Ovary (tissue), 9 donors: ENCODE results near the gene PLEKHG4B. TPM values are rescaled to one million over a fixed set of nuclear protein-coding genes. Genes with fewer than 3 reads are reported as not detected.
A peak's percentile ranks its signal among the peaks of the same experiment; 100 is the strongest.

Experiments
- DNase-seq, 5 donors: peaks; one replicate each; pipeline ENCODE4 v3.0.0-alpha.2; 2019 to 2020
- H3K27ac ChIP-seq, 2 donors: fragments of 200-600 bp; one replicate each; pipeline versions ENCODE4 v1.5.1 to v1.8.0; 2019 to 2022
- H3K27me3 ChIP-seq: fragments of 200-600 bp; one replicate; pipeline ENCODE4 v1.8.0; 2022
- H3K36me3 ChIP-seq: fragments of 200-600 bp; sonication (generic); one replicate; pipeline ENCODE4 v1.5.1; 2019
- H3K4me1 ChIP-seq: one replicate; pipeline ENCODE4 v1.8.1; 2013; ENCODE audit warnings: mild to moderate bottlenecking, moderate library complexity; ENCODE audit not compliant: insufficient read depth
- H3K4me3 ChIP-seq: fragments of 200-600 bp; sonication (generic); one replicate; pipeline ENCODE4 v1.5.1; 2017
- H3K9me3 ChIP-seq, 2 donors: fragments of 200-600 bp in 1 of 2; sonication (generic) in 1 of 2; one replicate each; pipeline versions ENCODE4 v1.5.1 to v1.8.1; 2013 to 2019; ENCODE audit warnings: mild to moderate bottlenecking in 1 of 2, moderate library complexity in 1 of 2
- EP300 ChIP-seq: sonication (generic); formaldehyde crosslinking; IDR thresholded peaks from one replicate; pipeline ENCODE4 v1.6.1; 2017; ENCODE audit warnings: antibody characterized with exemption
- POLR2A ChIP-seq: fragments of 450-650 bp; IDR thresholded peaks from one replicate; pipeline ENCODE4 v1.6.1; 2017; ENCODE audit warnings: antibody characterized with exemption, mild to moderate bottlenecking, moderate library complexity
- WGBS, 3 donors: extraction: QIAGEN DNeasy Blood & Tissue Kit in 1 of 3; methylation state at CpG; one replicate each; pipeline versions ENCODE4 v1.1.5 to v1.1.7; 2013 to 2017; 5-methylcytosine and 5-hydroxymethylcytosine counted together
- intact Hi-C, 4 donors: fragments of 100-400 bp; cut with DNase I; formaldehyde crosslinking; loops; one replicate each; pipeline versions ENCODE4 v1.11.0 to v1.15.1; 2022 to 2023
- polyA plus RNA-seq, 2 donors: library from polyadenylated mRNA; stranded (reverse); fragments of 200-250 nt in 1 of 2; fragments of 350-450 nt in 1 of 2; fragmentation: Illumina TruSeq in 1 of 2; extraction: RNeasy Lipid Tissue Mini Kit (QIAGEN cat#74804) in 1 of 2; gene quantifications; one replicate each; pipeline ENCODE4 v1.2.3, GENCODE V29; 2013 to 2014
- total RNA-seq, 7 donors: library from RNA; depleted of rRNA in 2 of 7; stranded (reverse); fragments of >200 nt in 2 of 7; fragmentation: NEBNext Ultra II Directional in 3 of 7; extraction: Animal tissue kit (Norgen Biotek cat#: 25700) in 3 of 7; gene quantifications; one replicate each; pipeline versions ENCODE4 v1.1.0 to v1.2.4, GENCODE V29; 2016 to 2023
- TF ChIP-seq, protein P1 (sequence below), 3 donors: fragments of 450-650 bp in 2 of 3; fragments of 200-600 bp in 1 of 3; IDR thresholded peaks; one replicate each; pipeline versions ENCODE4 v1.5.1 to v1.8.0; 2016 to 2022; ENCODE audit warnings: antibody characterized with exemption in 3 of 3, mild to moderate bottlenecking in 1 of 3
- donor health status: DM: no; HTN: no; CAD: no; lungs with moderate emphysema.
- donor health status: DM: no; HTN: no; CAD: no.
- donor health status: Bipolar disorder and iron deficiency.
- donor health status: DM: yes; HTN: yes; CAD: no.
- donor health status: DM: no; HTN: no; CAD: no.
- donor health status: DM: yes; HTN: yes; CAD: no.

PLEKHG4B gene
- total and polyA plus RNA-seq, 9 donors, result 0.47 to 4.0 (median 1.8) TPM

DNA sequence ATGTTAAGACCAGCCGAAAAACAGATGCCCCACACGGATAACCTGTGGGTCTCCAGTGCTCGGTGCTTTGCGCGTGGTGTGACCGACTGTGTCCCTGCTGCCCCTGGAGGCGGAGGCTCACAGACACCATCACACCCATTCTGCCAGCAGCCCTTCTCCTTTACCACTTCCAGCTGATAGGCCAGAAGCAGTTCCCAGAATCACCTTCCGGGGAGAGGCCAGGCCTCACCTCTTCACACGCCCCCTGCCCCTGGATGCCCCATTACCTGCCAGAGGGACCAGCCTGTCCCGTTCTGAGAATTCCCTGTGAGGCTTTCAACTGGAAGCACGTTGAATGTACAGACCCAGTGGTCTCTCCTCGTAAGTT lies 77.7 kb downstream of the PLEKHG4B start:
- H3K9me3 ChIP-seq, result no peaks in the 10 kb centered on the region
- no peak overlapping the region for H3K4me3 ChIP-seq
- TF ChIP-seq, protein P1, sequence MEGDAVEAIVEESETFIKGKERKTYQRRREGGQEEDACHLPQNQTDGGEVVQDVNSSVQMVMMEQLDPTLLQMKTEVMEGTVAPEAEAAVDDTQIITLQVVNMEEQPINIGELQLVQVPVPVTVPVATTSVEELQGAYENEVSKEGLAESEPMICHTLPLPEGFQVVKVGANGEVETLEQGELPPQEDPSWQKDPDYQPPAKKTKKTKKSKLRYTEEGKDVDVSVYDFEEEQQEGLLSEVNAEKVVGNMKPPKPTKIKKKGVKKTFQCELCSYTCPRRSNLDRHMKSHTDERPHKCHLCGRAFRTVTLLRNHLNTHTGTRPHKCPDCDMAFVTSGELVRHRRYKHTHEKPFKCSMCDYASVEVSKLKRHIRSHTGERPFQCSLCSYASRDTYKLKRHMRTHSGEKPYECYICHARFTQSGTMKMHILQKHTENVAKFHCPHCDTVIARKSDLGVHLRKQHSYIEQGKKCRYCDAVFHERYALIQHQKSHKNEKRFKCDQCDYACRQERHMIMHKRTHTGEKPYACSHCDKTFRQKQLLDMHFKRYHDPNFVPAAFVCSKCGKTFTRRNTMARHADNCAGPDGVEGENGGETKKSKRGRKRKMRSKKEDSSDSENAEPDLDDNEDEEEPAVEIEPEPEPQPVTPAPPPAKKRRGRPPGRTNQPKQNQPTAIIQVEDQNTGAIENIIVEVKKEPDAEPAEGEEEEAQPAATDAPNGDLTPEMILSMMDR (IDR thresholded peaks at IDR 0.05), result no peak
- TF ChIP-seq POLR2A (no peak), EP300 (no peak)
- no peaks in the 10 kb centered on the region for H3K27me3 ChIP-seq
- intact Hi-C loops, result no loop called here
- no peak for DNase-seq
- peaks cover 19% of the 10 kb centered on the region for H3K4me1 ChIP-seq
- H3K36me3 ChIP-seq, result no peaks in the 10 kb centered on the region
- H3K27ac ChIP-seq, result peak overlapping the region; percentile 67 to 89
- WGBS, 3 donors, result 67 to 88% (median 82%) methylated on average over 12 of the region's 12 CpGs

DNA sequence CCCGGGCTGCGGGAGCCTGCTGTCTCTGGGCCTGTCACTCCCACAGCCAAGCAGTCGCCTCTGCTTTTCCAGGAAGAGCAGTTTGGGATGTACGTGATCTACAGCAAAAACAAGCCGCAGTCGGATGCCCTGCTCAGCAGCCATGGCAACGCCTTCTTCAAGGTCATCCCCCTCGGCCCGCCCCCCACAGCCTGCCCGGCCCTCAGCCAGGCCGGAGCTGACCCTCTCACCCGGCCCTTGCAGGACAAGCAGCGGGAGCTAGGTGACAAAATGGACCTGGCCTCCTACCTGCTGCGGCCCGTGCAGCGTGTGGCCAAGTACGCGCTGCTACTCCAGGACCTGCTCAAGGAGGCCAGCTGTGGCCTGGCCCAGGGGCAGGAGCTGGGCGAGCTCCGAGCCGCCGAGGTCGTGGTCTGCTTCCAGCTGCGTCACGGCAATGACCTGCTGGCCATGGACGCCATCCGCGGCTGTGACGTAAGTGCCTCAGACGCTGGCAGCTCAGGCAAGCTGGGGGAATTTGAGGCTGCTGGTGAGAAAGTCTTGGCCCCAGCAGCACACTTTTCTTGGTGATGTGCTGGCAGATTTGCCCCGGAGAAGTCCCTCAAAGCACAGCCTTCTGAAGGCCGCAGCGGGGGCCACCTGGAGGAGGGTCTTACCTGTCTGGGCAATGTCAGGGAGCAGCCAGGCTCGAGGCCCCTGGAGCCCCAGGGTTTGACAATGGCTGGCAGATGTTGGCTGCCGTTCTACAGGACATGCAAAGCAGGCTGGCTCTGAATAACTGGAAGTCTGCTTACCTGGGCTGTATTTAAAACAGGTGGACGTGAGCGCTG lies 79.2 kb downstream of the PLEKHG4B start:
- Histone ChIP-seq H3K4me1 (peaks cover 19% of the 10 kb centered on the region), H3K36me3 (no peaks in the 10 kb centered on the region), H3K27ac (peak overlapping the region; percentile 67 to 89), H3K4me3 (no peak overlapping the region), H3K9me3 (no peaks in the 10 kb centered on the region), H3K27me3 (no peaks in the 10 kb centered on the region)
- no peak for TF ChIP-seq EP300
- TF ChIP-seq, protein P1 (IDR thresholded peaks at IDR 0.05), result no peak
- no peak for TF ChIP-seq POLR2A
- WGBS, 3 donors, result 18 to 40% (median 20%) methylated on average over 32 to 37 of the region's 37 CpGs
- DNase-seq, result peak; percentile 87 to 94 (median 93)
- intact Hi-C loops, result no loop called here

DNA sequence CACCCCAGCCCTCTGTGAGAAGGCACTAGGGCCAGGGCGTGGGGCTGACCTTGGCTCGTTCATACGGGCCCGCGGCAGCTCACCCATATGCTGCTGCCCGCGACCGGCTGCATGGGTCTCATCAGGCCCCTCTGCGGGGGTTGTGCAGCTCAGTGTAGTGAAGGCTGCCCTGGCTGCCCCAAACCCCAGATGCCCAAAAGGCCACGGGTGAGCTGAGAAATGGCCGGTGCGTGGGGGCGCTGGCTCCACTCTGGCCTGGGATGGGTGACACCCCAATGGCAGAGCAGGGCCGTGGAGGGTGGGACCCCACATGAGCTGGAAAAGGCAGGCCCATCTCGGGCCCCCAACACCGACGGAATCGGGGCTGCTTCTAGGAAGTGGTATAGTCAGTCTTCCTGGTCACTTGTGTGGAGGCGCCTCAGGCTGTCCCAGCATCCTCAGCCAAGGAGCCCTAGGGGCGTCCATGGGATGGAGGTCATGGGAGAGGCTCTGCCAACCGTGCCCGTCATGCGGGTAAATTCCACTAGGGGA lies 79.9 kb downstream of the PLEKHG4B start:
- no peaks in the 10 kb centered on the region for H3K36me3 ChIP-seq
- H3K27me3 ChIP-seq, result no peaks in the 10 kb centered on the region
- peaks cover 19% of the 10 kb centered on the region for H3K4me1 ChIP-seq
- TF ChIP-seq, protein P1 (IDR thresholded peaks at IDR 0.05), result no peak
- intact Hi-C loops, result no loop called here
- no peak overlapping the region for H3K4me3 ChIP-seq
- WGBS, 3 donors, result 87 to 91% (median 90%) methylated on average over 13 to 23 of the region's 23 CpGs
- peak overlapping the region; percentile 67 to 89 for H3K27ac ChIP-seq
- DNase-seq, result peak in 3 of 5 donors; percentile 26 to 60 (median 52)
- no peaks in the 10 kb centered on the region for H3K9me3 ChIP-seq

DNA sequence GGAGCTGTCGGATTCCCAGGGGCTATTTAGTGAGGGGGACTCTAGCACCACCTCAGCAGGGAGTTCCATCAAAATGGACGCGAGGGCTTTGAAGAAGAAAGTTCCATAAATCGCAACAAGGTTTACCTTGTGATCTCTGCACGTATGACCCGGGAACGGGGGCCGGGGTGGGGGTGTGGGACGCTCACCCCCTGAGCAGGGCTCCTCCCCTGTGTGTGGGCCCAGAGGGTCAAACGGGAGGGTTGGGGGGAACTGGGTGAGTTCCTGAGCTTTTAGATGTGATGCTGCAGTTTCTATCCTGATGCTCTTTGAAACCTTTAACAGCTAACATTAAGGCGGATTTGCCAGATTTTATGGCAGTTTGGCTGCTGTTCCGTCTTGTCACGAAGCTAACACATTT lies 80.5 kb downstream of the PLEKHG4B start:
- no peak for TF ChIP-seq POLR2A
- TF ChIP-seq EP300, result no peak
- TF ChIP-seq, protein P1 (IDR thresholded peaks at IDR 0.05), result no peak
- Histone ChIP-seq H3K4me3 (no peak overlapping the region), H3K9me3 (no peaks in the 10 kb centered on the region), H3K27ac (peak overlapping the region in 1 of 2 donors; percentile 89), H3K4me1 (peaks cover 19% of the 10 kb centered on the region), H3K36me3 (no peaks in the 10 kb centered on the region), H3K27me3 (no peaks in the 10 kb centered on the region)
- DNase-seq, result peak in 3 of 5 donors; percentile 13 to 34 (median 22)
- 87 to 94% (median 93%) methylated on average over 13 of the region's 13 CpGs for WGBS, 3 donors
- intact Hi-C loops, result no loop called here
